HG02759 (cell line): ENCODE results near the gene NPHP4.
"Not testable (repeated sequence)": the region's sequence is repeated elsewhere in the genome, so short reads cannot be mapped to it uniquely, and the experiment has no call there.

Experiments used
- ATAC-seq: cut with Tn5 transposase; IDR thresholded peaks from one replicate; pipeline ENCODE4 v1.9.1; 2021; ENCODE audit warnings: mild to moderate bottlenecking, moderate library complexity; ENCODE audit not compliant: unreplicated experiment

The NPHP4 gene

GRCh38 chr1:5898266-5898665, 94.0 kb downstream of the NPHP4 start:
- ATAC-seq, result no peak

GRCh38 chr1:5896706-5897660, 95.2 kb downstream of the NPHP4 start:
- ATAC-seq, result no peak

- no peak for ATAC-seq
Observed at GRCh38 chr1:5895446-5896406, 96.5 kb downstream of the NPHP4 start.

- not testable (repeated sequence) for ATAC-seq
Observed at GRCh38 chr1:5893699-5894278, 98.4 kb downstream of the NPHP4 start.

GRCh38 chr1:5892329-5892728, 99.9 kb downstream of the NPHP4 start:
- ATAC-seq, result no peak

- ATAC-seq, result no peak
Observed at GRCh38 chr1:5891736-5892135, 100.5 kb downstream of the NPHP4 start.

GRCh38 chr1:5891137-5891536, 101.1 kb downstream of the NPHP4 start:
- ATAC-seq, result no peak

GRCh38 chr1:5890346-5891106, 101.7 kb downstream of the NPHP4 start:
- no peak for ATAC-seq

GRCh38 chr1:5889901-5890300, 102.3 kb downstream of the NPHP4 start:
- no peak for ATAC-seq

GRCh38 chr1:5889462-5889861, 102.8 kb downstream of the NPHP4 start:
- no peak for ATAC-seq

GRCh38 chr1:5888606-5889211, 103.5 kb downstream of the NPHP4 start:
- ATAC-seq, result no peak

GRCh38 chr1:5887971-5888361, 104.3 kb downstream of the NPHP4 start:
- ATAC-seq, result no peak

- ATAC-seq, result no peak
Observed at GRCh38 chr1:5887349-5887970, 104.8 kb downstream of the NPHP4 start.

GRCh38 chr1:5886541-5887348, 105.5 kb downstream of the NPHP4 start:
- ATAC-seq, result no peak

- ATAC-seq, result no peak
Observed at GRCh38 chr1:5886140-5886483, 106.1 kb downstream of the NPHP4 start.

- no peak for ATAC-seq
Observed at GRCh38 chr1:5885471-5886139, 106.6 kb downstream of the NPHP4 start.

GRCh38 chr1:5884110-5884509, 108.1 kb downstream of the NPHP4 start:
- no peak for ATAC-seq
